Subcutaneous adipose tissue (tissue), 4 donors: ENCODE measurements around the gene CLRN1. TPM values are rescaled to one million over a fixed set of nuclear protein-coding genes. Genes with fewer than 3 reads are reported as not detected.

Experiments used
- total RNA-seq, 4 donors: library from RNA; depleted of rRNA; stranded (reverse); fragments of >200 nt; gene quantifications; one replicate each; pipeline ENCODE4 v1.1.0, GENCODE V29; 2016
- TF ChIP-seq, protein P1 (sequence below): fragments of 450-650 bp; IDR thresholded peaks from one replicate; pipeline ENCODE4 v1.5.1; 2016; ENCODE audit warnings: low read depth, mild to moderate bottlenecking, control low read depth, antibody characterized with exemption, moderate library complexity

CLRN1 gene
- total RNA-seq, 4 donors from 2014 or later = not detected

DNA sequence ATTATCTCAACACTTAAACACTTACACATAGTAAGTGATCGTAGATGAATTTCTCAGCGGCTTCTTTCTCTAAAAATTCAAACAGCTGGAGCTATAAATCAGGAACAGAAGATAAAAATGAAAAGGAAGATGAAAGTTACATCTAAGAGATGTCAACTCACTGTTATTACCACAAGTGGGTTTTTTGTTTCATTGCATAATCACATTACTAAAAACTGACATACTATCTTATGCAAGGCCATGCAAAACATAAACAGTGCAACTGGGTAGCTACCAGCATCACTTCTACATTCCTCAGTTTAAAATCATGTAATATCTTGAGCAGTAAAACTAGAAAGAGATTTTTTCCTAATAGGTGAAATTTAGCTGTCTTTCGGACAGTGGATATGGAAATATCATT lies 82.2 kb downstream of the CLRN1 start:
- TF ChIP-seq, protein P1, sequence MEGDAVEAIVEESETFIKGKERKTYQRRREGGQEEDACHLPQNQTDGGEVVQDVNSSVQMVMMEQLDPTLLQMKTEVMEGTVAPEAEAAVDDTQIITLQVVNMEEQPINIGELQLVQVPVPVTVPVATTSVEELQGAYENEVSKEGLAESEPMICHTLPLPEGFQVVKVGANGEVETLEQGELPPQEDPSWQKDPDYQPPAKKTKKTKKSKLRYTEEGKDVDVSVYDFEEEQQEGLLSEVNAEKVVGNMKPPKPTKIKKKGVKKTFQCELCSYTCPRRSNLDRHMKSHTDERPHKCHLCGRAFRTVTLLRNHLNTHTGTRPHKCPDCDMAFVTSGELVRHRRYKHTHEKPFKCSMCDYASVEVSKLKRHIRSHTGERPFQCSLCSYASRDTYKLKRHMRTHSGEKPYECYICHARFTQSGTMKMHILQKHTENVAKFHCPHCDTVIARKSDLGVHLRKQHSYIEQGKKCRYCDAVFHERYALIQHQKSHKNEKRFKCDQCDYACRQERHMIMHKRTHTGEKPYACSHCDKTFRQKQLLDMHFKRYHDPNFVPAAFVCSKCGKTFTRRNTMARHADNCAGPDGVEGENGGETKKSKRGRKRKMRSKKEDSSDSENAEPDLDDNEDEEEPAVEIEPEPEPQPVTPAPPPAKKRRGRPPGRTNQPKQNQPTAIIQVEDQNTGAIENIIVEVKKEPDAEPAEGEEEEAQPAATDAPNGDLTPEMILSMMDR = no peak

DNA sequence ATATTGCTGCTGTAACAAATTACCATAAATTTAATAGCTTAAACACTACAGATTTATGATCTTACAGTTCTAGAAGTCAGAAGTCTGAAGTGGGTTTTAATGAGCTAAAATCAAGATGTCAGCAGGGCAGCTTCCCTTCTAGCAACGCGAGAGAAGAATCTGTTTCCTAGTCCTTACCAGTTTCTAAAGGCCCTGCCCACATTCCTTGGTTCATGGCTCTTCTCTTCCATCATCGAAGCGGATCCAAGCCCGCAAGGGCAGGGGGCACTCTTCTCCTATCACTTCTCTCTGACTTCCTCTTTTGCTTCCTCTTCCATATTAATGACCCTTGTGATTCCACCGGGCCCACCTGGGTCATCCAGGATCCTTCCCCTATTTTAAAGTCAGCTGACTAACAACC lies 83.4 kb downstream of the CLRN1 start:
- TF ChIP-seq, protein P1 = no peak

DNA sequence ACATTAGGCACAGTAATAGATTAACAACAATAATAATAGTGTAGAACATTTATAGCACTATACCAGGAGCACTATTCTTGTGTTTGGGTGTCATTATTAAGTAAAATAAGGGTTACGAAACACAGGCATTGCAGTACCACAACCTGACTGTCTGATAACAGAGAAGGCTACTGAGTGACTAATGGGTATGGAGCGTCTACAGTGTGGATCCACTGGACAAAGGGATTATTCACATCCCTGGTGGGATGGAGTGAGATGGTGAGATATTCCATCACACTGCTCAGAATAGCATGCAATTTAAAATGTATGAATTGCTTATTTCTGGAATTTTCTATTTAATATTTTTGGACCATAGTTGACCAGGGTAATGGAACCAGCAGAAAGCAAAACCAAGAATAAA lies 85.5 kb downstream of the CLRN1 start:
- TF ChIP-seq, protein P1 = no peak

DNA sequence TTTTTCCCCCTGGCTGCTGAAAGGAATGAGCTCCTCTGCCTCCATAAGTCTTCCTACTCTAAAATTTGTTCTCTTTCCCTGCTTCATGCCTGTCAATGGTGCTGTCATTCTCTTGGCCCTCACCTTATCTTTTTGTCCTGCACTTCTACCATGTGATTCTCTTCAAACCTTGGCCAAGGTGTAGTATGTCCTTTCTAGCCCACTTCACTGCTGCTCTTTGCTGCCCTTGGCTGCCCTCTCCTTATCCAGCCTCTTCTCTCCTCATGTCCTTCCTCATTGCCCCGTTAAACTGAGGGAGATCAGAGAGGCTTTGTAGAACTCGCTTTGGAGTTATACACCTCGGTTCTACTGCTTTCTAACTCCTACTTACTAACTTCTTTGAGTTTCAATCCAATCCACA lies 87.0 kb downstream of the CLRN1 start:
- TF ChIP-seq, protein P1 = no peak

DNA sequence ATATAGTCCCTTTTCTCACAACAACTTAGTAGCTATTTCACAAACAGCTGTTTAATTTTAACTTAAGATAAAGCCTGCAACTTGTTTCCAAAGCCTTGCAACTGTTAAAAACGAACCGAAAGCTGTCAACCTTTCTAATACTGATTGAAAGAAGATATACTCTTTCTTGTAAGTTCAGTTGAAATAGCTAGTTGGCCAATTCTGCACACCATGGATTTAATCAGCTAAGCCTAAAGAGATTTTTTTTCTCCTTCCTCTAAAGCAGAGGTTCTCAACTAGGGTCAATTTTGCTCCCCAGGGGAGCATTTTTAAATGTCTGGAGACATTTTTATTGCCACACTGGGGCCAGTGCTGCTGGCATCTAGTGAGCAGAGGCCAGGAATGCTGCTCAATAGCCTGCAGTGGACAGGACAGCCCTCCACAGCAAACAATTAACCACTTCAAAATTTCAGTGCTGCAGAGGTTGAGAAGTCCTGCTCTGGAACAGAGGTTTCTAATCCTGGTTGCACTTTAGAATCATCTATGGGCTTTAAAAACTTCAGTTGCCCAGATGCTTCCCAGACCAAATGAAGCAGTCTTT lies 93.4 kb downstream of the CLRN1 start:
- TF ChIP-seq, protein P1 = no peak

DNA sequence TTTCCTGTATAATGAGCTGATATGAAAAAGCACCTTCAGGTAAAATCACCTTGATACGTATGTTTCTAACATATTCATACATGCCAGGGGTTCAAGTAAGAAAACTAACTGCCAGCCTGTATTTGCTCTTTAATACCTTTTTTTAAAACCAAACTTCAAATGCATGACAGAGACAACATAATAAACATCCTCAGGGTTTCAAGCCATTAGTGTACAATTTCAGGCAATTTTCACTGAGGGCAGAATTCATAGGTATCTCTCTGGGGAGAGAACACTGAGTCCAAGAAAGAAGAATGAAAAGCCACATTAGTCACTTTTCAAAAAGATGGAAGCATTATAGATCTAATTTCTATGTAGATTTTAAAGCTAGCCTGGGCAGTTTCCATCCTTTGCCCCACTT lies 94.2 kb downstream of the CLRN1 start:
- TF ChIP-seq, protein P1 = no peak

DNA sequence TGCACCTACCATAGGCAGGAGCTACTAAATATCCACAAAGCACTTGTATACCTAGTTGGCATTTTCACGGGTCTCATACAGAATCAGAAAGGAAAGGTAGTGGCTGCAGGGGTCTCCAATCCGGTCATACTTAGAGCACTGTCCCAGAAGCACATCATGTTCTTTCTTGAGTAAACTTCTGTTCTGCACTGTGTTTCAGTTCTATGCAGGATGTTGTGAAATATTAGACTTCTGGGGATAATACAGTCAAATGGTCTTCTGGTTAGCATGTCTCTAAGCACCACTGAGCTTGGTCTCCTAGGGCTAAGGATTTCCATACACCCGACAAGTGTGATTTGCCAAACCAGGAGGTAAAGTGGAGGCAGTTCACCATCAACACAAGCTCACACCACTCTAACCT lies 95.2 kb downstream of the CLRN1 start:
- TF ChIP-seq, protein P1 = no peak
